Measurements from ENCODE around the gene SENP8. TPM values are rescaled to one million over a fixed set of nuclear protein-coding genes. Genes with fewer than 3 reads are reported as not detected.
"Not testable (repeated sequence)": the region's sequence is repeated elsewhere in the genome, so short reads cannot be mapped to it uniquely, and the experiment has no call there.

The SENP8 gene
- polyA plus RNA-seq (2013, experiment 1 of 2) = 3.3 TPM
- 3.7 TPM for polyA plus RNA-seq (2013, experiment 2 of 2)

DNA sequence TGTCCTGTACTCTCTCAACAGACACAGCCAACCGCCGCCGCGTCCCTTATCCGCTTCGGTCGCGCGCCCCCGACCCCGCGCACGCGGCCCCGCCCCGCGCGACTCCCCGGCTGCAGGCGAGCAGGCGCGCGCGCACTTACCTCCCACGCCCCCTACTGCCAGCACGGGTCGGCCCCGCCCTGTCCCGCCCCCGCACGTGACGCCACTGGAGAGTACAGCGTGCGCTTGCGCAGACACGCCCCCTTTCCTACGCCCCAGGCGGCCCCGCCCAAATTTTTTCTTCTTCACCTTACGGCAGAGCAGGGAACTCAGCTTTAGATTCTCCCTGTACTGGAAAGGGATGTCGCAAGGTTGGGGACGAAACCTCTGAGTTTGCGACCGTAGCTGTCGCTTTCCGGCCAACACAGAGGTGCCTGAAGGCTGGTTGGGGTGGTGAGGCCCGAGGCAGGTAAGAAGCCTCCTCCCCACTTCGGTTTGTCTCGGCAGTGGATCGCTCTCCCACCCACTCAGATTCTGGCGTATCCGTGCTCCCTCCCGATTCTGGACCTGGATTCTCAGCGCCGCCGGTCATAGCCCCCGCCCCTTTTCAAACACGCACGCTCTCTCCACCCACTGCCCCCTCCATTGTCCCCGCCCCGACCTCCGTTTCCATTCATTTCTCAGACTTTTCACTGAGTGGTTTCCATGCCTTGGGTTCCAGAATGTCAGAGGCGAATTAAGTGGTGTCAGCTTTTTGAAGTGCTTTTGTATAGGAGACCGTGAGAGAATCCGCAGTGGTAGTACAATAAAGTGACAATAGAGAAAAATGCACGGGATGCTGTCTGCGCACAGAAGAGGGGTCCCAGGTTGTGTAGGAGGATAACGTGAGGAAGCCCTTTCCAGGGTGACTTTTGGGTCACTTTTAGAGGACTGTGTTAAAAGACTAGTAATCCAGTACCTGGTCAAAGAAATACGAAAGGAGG, at the start of gene SENP8, which contains the start of gene MYO9A:
TSS of gene SENP8 (plus strand) at position 387 of the 962 bp plus-strand sequence. CDS start 21,221 bp downstream, outside the sequence.
TSS of gene MYO9A (minus strand) at position 134 of the 962 bp plus-strand sequence. CDS start 71,587 bp downstream, outside the sequence.
- WGBS, 2 experiments (ENCODE audit: insufficient coverage in 2 of 2) = 1% methylated on average over 41 to 46 of the region's 69 CpGs
- Histone ChIP-seq H3K4me1 (ENCODE audit: control insufficient read depth, insufficient read depth, low read length, poor library complexity, severe bottlenecking) (peaks cover 16% of the 10 kb centered on the region), H3K9me3 (ENCODE audit: control insufficient read depth, low read length) (no peaks in the 10 kb centered on the region), H3K36me3 (ENCODE audit: control insufficient read depth, insufficient read depth, low read length) (no peaks in the 10 kb centered on the region), H3K4me3 (ENCODE audit: extremely low read depth, insufficient read depth, low read length, poor library complexity, severe bottlenecking) (peak within 1 kb of the TSS; percentile 81), H3K27ac (ENCODE audit: low read depth, low read length, severe bottlenecking) (peak within 1 kb of the TSS; percentile 96)

DNA sequence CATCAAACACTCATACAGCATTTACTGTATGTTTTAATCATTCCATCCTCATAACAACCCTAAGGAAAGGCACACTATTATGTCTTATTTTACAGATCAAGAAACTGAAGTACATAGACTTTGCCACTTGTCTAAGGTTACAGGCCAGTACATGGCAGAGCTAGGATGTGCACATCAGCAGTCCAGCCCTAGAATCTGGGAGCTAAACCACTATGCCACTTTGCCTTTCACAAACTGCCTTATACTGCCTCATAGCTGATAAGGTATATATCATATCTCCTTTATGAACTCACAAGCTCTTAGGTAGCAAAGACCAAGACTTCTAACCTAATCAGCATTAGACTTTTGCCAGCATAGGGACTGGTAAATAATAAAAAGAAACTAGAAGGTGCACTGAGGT, 49.3 kb upstream of the SENP8 start:
- H3K4me1 ChIP-seq (ENCODE audit: control insufficient read depth, insufficient read depth, low read length, poor library complexity, severe bottlenecking) = no peaks in the 10 kb centered on the region
- H3K36me3 ChIP-seq (ENCODE audit: control insufficient read depth, insufficient read depth, low read length) = no peaks in the 10 kb centered on the region
- H3K9me3 ChIP-seq (ENCODE audit: control insufficient read depth, low read length) = no peaks in the 10 kb centered on the region
- H3K27ac ChIP-seq (ENCODE audit: low read depth, low read length, severe bottlenecking) = no peak overlapping the region
- H3K4me3 ChIP-seq (ENCODE audit: extremely low read depth, insufficient read depth, low read length, poor library complexity, severe bottlenecking) = no peak overlapping the region

- H3K9me3 ChIP-seq (ENCODE audit: control insufficient read depth, low read length) = no peaks in the 10 kb centered on the region
- no peak overlapping the region for H3K4me3 ChIP-seq (ENCODE audit: extremely low read depth, insufficient read depth, low read length, poor library complexity, severe bottlenecking)
- whole genome bisulfite sequencing, 2 experiments (ENCODE audit: insufficient coverage in 2 of 2) = 100% methylated on average over 1 of the region's 1 CpG; no CpG with 5 or more reads in 1 of the 2 experiments
- no peak overlapping the region for H3K27ac ChIP-seq (ENCODE audit: low read depth, low read length, severe bottlenecking)
- H3K36me3 ChIP-seq (ENCODE audit: control insufficient read depth, insufficient read depth, low read length) = no peaks in the 10 kb centered on the region
- H3K4me1 ChIP-seq (ENCODE audit: control insufficient read depth, insufficient read depth, low read length, poor library complexity, severe bottlenecking) = no peaks in the 10 kb centered on the region
Measured at GRCh38 chr15:72070817-72071447, 47.3 kb upstream of the SENP8 start.

- not testable (repeated sequence) for H3K4me3 ChIP-seq (ENCODE audit: extremely low read depth, insufficient read depth, low read length, poor library complexity, severe bottlenecking); H3K36me3 ChIP-seq (ENCODE audit: control insufficient read depth, insufficient read depth, low read length); H3K27ac ChIP-seq (ENCODE audit: low read depth, low read length, severe bottlenecking); H3K9me3 ChIP-seq (ENCODE audit: control insufficient read depth, low read length); H3K4me1 ChIP-seq (ENCODE audit: control insufficient read depth, insufficient read depth, low read length, poor library complexity, severe bottlenecking)
- 98 to 100% methylated on average over 3 to 4 of the region's 8 CpGs for WGBS, 2 experiments (ENCODE audit: insufficient coverage in 2 of 2)
Measured at GRCh38 chr15:72071448-72071825, 46.8 kb upstream of the SENP8 start.

DNA sequence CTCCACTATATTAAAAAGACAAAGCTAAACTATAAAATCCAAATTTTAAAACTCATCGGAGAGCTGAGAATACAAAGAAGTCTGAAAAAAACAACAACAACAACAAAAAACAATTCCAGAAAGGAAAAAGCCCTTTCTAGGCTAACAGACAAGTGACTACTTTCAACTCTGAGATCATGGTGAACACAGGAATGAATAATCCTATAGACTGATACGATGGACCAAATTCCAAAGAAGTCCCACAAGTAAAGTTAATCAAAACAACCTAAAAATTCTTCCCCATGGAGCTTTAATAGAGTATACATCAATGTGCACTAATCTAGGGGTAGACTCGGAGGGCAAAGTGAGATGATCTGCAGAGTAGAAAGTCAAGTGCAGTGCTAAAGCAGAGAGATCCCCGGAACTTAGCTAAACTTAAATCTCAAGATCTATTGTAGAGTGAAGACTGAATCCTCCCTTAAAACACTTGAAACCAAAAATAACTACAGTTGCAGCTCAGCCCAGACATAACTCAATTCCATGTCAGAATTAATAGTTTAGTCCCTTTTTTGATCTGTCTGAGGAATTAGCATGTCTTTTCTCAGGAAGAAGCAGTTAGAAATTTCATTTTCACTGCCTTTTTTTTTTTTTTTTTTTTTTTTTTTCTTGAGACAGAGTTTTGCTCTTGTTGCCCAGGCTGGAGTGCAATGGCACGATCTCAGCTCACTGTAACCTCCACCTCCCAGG, 43.7 kb upstream of the SENP8 start:
- H3K27ac ChIP-seq (ENCODE audit: low read depth, low read length, severe bottlenecking) = no peak overlapping the region
- no peaks in the 10 kb centered on the region for H3K36me3 ChIP-seq (ENCODE audit: control insufficient read depth, insufficient read depth, low read length)
- H3K9me3 ChIP-seq (ENCODE audit: control insufficient read depth, low read length) = no peaks in the 10 kb centered on the region
- WGBS, 2 experiments (ENCODE audit: insufficient coverage in 2 of 2) = 80% methylated on average over 1 of the region's 5 CpGs
- no peak overlapping the region for H3K4me3 ChIP-seq (ENCODE audit: extremely low read depth, insufficient read depth, low read length, poor library complexity, severe bottlenecking)
- no peaks in the 10 kb centered on the region for H3K4me1 ChIP-seq (ENCODE audit: control insufficient read depth, insufficient read depth, low read length, poor library complexity, severe bottlenecking)

GRCh38 chr15:72077950-72078349, 40.3 kb upstream of the SENP8 start:
- no peaks in the 10 kb centered on the region for H3K36me3 ChIP-seq (ENCODE audit: control insufficient read depth, insufficient read depth, low read length)
- no peak overlapping the region for H3K27ac ChIP-seq (ENCODE audit: low read depth, low read length, severe bottlenecking)

GRCh38 chr15:72078887-72079286, 39.3 kb upstream of the SENP8 start:
- no peaks in the 10 kb centered on the region for H3K36me3 ChIP-seq (ENCODE audit: control insufficient read depth, insufficient read depth, low read length)
- no peaks in the 10 kb centered on the region for H3K9me3 ChIP-seq (ENCODE audit: control insufficient read depth, low read length)
- no peak overlapping the region for H3K4me3 ChIP-seq (ENCODE audit: extremely low read depth, insufficient read depth, low read length, poor library complexity, severe bottlenecking)
- H3K27ac ChIP-seq (ENCODE audit: low read depth, low read length, severe bottlenecking) = no peak overlapping the region
- WGBS, 2 experiments (ENCODE audit: insufficient coverage in 2 of 2) = 100% methylated on average over 2 of the region's 6 CpGs; no CpG with 5 or more reads in 1 of the 2 experiments
- no peaks in the 10 kb centered on the region for H3K4me1 ChIP-seq (ENCODE audit: control insufficient read depth, insufficient read depth, low read length, poor library complexity, severe bottlenecking)

More at GRCh38 chr15:72077950-72078349, 40.3 kb upstream of the SENP8 start:
- Histone ChIP-seq H3K4me3 (ENCODE audit: extremely low read depth, insufficient read depth, low read length, poor library complexity, severe bottlenecking) (no peak overlapping the region), H3K9me3 (ENCODE audit: control insufficient read depth, low read length) (no peaks in the 10 kb centered on the region), H3K4me1 (ENCODE audit: control insufficient read depth, insufficient read depth, low read length, poor library complexity, severe bottlenecking) (no peaks in the 10 kb centered on the region)
- WGBS, 2 experiments (ENCODE audit: insufficient coverage in 2 of 2) = no CpG with 5 or more reads among the region's 1 CpG

- Histone ChIP-seq H3K9me3 (ENCODE audit: control insufficient read depth, low read length) (no peaks in the 10 kb centered on the region), H3K27ac (ENCODE audit: low read depth, low read length, severe bottlenecking) (no peak overlapping the region), H3K4me3 (ENCODE audit: extremely low read depth, insufficient read depth, low read length, poor library complexity, severe bottlenecking) (no peak overlapping the region), H3K4me1 (ENCODE audit: control insufficient read depth, insufficient read depth, low read length, poor library complexity, severe bottlenecking) (no peaks in the 10 kb centered on the region), H3K36me3 (ENCODE audit: control insufficient read depth, insufficient read depth, low read length) (no peaks in the 10 kb centered on the region)
- WGBS, 2 experiments (ENCODE audit: insufficient coverage in 2 of 2) = 100% methylated on average over 1 of the region's 1 CpG; no CpG with 5 or more reads in 1 of the 2 experiments
Measured at GRCh38 chr15:72082176-72082575, 36.0 kb upstream of the SENP8 start.

DNA sequence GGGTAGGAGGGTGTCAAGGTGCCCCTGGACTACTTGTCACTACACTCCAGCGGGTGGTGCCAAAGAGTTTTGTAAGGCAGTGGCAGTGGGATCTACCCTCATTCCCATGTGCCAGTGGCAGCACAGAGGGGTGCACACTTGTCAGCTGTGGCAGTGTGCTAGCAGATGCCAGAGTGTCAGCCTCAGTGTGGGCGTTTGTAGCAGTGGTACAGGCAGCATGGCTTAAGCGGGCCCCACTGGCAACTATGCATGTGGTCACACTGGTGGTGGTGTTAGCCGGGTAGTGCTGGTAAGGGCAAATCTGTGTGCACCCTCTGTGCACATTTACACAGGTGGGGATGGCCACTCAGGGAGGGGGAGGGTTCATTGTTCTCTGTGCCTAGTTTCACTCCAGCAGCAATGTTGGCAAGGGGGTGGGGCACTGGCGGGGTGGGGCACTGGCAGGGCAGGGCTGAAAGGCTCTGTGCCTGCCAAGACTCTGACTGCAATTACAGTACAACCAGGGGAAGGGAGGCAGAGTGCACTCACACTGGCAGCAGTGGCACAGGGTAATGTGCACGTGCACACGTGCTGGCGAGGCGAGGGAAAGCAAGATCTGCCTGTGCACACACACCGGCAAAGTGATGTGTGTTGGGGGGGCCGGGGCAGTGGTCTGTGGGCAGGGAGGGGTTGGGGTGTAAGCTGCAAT, 32.0 kb upstream of the SENP8 start:
- no peak overlapping the region for H3K4me3 ChIP-seq (ENCODE audit: extremely low read depth, insufficient read depth, low read length, poor library complexity, severe bottlenecking)
- no peaks in the 10 kb centered on the region for H3K36me3 ChIP-seq (ENCODE audit: control insufficient read depth, insufficient read depth, low read length)
- WGBS, 2 experiments (ENCODE audit: insufficient coverage in 2 of 2) = 92 to 94% methylated on average over 6 to 10 of the region's 11 CpGs
- H3K4me1 ChIP-seq (ENCODE audit: control insufficient read depth, insufficient read depth, low read length, poor library complexity, severe bottlenecking) = no peaks in the 10 kb centered on the region
- no peak overlapping the region for H3K27ac ChIP-seq (ENCODE audit: low read depth, low read length, severe bottlenecking)
- no peaks in the 10 kb centered on the region for H3K9me3 ChIP-seq (ENCODE audit: control insufficient read depth, low read length)
